Stimulated activated CD8-positive, alpha-beta memory T cell treated with anti-CD3 and anti-CD28 coated beads, Interleukin-7, amount 100 ng/mL, for 24 hours (primary cell): ENCODE results near the gene IMMP2L.

Experiments used
- DNase-seq: peaks from one replicate; pipeline ENCODE4 v3.0.0-alpha.2; 2020; ENCODE audit warnings: low read depth

Gene IMMP2L

GRCh38 chr7:110929480-110930249, 632.6 kb downstream of the IMMP2L start:
- DNase-seq: no peak

- DNase-seq: no peak
These were observed 639.4 kb downstream of the IMMP2L start for GRCh38 chr7:110922906-110923305.

DNA sequence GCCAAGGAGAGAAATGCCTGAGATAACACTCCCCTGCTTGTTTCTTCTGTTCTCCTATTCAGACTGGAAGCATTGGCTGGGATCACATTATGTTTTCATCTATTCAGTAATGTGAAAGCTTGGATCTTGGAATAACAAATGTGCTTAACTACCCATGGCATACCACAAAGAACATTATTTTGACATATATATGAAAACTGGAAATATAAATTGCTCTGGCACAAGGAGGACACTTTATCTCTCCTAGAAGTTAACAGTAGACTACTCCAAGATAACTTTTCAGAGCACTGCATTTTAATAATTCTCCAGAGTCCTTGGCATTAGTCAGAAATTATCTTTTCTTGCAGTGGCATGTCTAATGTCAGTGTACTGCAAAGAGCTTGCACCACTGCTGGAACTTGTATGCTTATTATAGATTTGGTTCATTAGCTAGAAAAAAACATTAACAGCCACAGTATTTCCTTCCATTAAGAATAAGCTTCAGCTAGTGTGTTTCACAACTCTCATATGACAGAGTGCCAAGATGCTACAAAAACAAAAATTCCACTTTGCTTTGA, 640.6 kb downstream of the IMMP2L start:
- no peak for DNase-seq

GRCh38 chr7:110918949-110919548, 643.2 kb downstream of the IMMP2L start:
- DNase-seq: no peak

- no peak for DNase-seq
These were observed 648.0 kb downstream of the IMMP2L start for GRCh38 chr7:110914263-110914662.

DNA sequence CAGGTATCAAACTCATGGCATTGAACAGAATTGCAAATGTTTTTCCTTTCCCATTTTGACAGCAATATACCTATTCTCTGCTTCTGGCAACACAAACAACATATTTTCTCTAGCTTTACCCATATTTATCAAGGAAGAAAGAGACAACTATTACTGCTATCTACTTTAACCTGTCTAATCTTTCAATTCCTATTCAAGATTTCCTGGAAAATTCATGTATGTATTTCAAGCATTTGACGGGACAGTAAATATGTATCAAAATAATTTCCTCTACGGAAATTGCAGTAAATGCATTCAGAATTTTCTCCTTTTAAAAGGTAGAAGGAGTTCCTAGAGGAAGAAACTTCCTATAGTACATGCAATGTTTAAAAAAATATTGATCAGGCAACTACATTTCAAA, 650.7 kb downstream of the IMMP2L start:
- no peak for DNase-seq

- DNase-seq: no peak
These were observed 653.2 kb downstream of the IMMP2L start for GRCh38 chr7:110909117-110909516.

- DNase-seq: no peak
These were observed 656.3 kb downstream of the IMMP2L start for GRCh38 chr7:110905773-110906566.

GRCh38 chr7:110898516-110898915, 663.8 kb downstream of the IMMP2L start:
- no peak for DNase-seq

DNA sequence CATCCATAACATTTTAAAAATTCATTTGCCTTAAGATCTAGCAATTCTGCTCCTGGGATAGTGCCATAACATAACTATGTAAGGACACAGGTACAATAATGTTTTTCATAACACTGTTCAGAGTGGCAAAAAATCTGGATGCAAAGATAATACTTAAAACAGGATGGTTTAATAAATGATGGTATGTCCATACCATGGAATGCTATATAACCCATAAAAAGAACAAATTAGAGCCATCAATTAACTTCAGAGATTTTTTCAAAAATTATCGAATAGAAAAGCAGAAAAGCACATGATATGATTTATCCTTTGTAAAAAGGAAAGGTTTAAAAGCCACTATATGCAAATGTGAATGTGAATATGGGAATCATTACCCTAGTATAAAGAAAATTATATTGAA, 664.8 kb downstream of the IMMP2L start:
- no peak for DNase-seq

GRCh38 chr7:110894111-110894510, 668.2 kb downstream of the IMMP2L start:
- no peak for DNase-seq

DNA sequence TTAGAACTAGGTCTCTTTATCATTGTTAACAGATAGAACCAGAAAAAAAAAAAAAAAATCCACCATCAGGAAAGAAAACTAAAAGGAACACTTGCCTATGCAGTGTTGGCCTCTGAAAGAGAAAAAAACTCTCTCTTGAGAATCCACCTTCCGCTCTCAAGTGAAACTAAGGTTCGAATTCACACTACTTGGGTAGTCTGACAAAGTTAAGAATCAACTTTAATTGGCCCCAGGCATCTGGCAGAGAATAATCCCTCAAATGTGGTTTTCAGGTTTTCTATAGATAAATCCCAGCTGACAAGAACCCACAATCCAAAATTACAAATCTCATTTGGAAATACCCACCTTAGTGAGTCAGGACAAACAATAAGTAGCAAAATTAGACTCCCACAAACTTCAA, 671.1 kb downstream of the IMMP2L start:
- no peak for DNase-seq

DNA sequence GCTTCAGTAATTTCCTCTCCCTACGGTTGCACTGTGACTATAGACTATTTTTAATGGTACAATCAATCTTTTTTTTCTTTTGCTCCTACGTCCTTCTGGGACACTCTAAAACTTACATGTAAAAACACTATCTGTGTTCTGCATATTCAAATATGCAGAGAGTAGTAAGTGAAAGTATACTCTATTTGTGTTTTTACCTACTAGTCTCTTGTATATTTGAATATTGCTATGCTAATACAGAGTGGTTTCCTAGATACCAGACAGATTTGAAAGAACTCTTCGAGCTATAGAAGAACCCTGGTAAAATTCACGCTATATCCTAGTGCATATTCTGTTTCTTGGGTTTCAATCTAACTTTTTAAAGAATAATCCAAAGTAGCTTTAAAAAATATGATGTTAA, 672.2 kb downstream of the IMMP2L start:
- DNase-seq: no peak

GRCh38 chr7:110889335-110889734, 673.0 kb downstream of the IMMP2L start:
- no peak for DNase-seq

DNA sequence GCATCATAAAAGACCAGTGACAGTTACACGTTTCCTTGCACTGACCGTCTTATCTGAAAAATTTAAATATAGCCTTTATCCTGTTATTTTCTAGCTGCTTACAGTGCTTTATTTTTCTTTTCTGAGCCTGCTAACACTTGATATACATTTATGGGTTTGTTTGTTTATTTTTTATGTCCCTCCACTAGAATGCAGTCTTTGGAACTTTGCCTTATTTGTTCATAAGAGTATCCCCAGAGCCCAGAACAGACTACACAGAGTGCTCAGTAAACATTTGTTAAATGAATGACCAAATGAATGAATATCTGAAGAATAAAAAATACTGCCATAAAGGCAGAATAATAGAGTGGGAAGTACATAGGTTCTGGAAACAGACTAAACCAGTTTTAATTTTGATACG, 673.7 kb downstream of the IMMP2L start:
- no peak for DNase-seq

DNA sequence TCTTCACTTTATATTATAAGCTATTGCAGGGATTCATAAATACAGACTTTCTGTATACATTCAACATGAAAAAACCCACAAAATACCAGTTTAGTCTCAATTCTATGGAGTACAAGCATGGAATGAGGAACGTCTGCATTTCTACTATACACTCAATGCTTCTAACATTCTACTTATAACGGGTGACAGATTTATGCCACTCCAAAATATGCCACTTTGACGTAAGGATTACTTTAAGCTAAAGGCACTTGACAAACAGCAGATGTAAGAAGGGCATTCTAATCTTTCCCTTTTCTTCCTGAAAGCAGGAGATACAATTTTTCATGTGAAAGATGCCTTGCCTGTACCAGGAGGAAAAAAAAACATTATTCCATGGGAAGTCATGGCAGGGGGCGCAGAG, 676.8 kb downstream of the IMMP2L start:
- DNase-seq: no peak

- DNase-seq: no peak
These were observed 680.6 kb downstream of the IMMP2L start for GRCh38 chr7:110881721-110882120.

- no peak for DNase-seq
These were observed 681.3 kb downstream of the IMMP2L start for GRCh38 chr7:110880971-110881370.

GRCh38 chr7:110877016-110877415, 685.3 kb downstream of the IMMP2L start:
- no peak for DNase-seq

GRCh38 chr7:110875346-110875745, 686.9 kb downstream of the IMMP2L start:
- DNase-seq: no peak

- DNase-seq: no peak
These were observed 690.4 kb downstream of the IMMP2L start for GRCh38 chr7:110871856-110872255.

- no peak for DNase-seq
These were observed 691.4 kb downstream of the IMMP2L start for GRCh38 chr7:110870926-110871325.

- no peak for DNase-seq
These were observed 693.8 kb downstream of the IMMP2L start for GRCh38 chr7:110868458-110868857.
